Ramos (cell line): Measurements from ENCODE around the gene TXNL4B.

Experiments used
- in situ Hi-C: fragments of 300-500 bp; cut with MboI; formaldehyde crosslinking; loops from one replicate; pipeline ENCODE4 v1.14.3; 2022; ENCODE audit warnings: low sequenced_read_pairs; ENCODE audit not compliant: unreplicated experiment

TXNL4B gene

GRCh38 chr16:72093448-72094265 lies at the start of gene TXNL4B, which contains the start of gene DHX38:
Gene TXNL4B (minus strand): TSS chr16:72093620. CDS start chr16:72090749, 2,871 bp downstream.
Gene DHX38 (plus strand): TSS chr16:72093847. CDS start chr16:72096158, 2,311 bp downstream.
- in situ Hi-C loops = no loop called here

DNA sequence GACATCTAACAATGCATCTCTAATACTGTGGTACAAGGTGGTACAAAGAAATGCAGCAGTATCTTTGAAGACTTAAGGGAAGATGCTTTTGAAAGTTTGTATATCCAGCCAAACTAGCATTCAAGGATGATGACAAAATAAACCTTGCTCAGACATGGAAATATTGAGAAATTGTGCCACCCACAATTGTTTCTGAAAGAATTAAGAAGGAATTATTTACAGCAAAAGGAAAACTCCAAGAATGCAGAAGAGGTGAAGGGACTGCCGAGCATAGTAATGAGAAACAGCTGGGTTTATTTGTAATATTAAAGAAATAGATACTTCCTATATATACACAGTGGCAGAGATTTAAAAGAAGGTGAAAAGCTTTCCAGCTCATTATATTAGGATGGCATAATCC lies 49.1 kb upstream of the TXNL4B start:
- in situ Hi-C loops = no loop called here

GRCh38 chr16:72139908-72140307 lies 46.5 kb upstream of the TXNL4B start:
- in situ Hi-C loops = no loop called here

GRCh38 chr16:72138064-72138572 lies 44.7 kb upstream of the TXNL4B start:
- in situ Hi-C loops = no loop called here

- in situ Hi-C loops = no loop called here
These were observed 44.1 kb upstream of the TXNL4B start for GRCh38 chr16:72137380-72138063.

DNA sequence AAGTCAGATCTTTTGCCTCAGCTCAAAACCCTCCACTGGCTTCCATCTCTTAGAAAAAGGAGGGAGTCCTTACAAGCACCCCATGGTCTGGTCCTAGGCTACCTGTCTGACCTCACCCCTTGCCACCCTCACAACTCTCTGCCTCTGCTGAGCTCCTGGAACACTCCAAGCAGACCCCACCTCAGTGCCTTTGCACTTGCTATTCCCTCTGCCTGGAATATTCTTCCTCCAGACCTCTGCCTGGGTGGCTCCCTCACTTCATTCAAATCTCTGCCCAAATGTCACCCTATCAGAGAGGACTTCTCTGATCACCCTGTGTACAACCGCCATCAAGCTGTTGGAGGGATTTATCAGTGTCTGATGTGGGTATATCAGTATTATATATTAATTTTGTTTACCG lies 41.1 kb upstream of the TXNL4B start:
- in situ Hi-C loops = no loop called here

DNA sequence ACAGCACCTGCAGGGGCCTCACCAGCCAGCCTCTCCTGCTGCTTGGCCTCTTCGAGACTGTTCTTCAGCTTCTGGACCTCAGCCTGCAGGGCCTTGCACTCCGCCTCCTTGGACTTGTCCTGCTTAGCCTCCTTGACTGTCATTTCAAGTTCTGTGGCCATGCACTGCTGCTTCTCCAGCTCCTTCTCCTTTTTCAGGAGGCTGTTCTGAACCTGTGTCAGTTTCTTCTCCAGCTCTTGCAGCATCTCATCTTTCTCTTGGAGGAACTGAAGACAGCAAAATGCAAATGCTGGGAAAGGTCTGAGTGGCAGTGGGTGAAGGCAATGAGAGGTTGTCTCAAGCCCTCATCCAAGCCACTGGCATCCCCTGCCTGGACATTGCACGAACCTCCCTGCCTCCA lies 39.3 kb upstream of the TXNL4B start:
- in situ Hi-C loops = no loop called here

GRCh38 chr16:72131036-72131435 lies 37.6 kb upstream of the TXNL4B start:
- in situ Hi-C loops = no loop called here

DNA sequence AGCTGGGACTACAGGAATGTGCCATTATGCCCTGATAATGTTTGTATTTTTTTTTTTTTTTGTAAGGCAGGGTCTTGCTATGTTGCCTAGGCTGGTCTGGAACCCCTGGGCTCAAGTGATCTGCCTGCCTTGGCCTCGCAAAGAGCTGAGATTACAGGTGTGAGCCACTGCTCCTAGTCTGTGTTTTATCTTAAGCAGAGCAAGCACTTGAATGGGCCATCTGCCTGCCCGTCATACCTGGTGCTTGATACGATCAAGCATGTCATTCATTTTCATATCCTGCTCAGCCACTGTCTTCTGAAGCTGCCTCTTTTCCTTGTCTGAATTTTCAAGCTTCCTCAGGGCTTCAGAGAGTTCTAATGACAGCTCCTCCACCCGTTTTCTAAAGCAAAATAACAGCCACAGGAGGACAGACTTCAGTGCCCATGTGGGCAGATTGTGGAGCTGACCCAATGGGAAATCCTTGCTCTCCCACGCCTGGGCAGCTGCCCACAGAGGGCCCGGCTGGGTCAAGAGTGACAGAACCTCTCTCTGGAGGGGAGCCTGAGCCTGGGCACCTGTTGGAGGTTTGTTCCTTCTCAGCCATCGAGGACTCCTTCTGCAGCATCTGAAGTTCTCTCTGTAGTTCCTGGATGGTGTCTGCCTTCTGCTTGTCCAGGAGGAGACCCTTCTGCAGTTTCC lies 36.7 kb upstream of the TXNL4B start:
- in situ Hi-C loops = loop anchor here (10.0 kb wide), 1 partner anchor 1065 kb away; no protein-coding TSS in a partner anchor

- in situ Hi-C loops = loop anchor here (10.0 kb wide), 1 partner anchor 1066 kb away; no protein-coding TSS in a partner anchor
These were observed 35.3 kb upstream of the TXNL4B start for GRCh38 chr16:72128701-72129100.

DNA sequence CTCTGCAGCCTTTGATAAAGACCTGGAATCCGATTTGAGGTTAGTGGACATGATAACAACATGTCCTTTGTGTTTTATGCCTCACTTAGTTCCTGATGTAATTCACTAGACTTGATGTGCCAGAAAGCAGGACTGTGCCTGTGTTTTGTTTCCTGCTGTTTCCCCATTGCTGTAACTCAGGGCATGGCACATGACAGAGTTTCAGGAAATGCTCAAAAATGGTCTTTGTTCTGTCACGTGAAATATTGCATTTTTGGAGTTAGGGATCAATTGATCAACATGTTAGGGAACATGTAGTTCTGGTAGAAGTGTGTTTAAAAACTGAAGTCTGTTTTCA lies 33.0 kb upstream of the TXNL4B start:
- in situ Hi-C loops = loop anchor here (10.0 kb wide), 1 partner anchor 1068 kb away; no protein-coding TSS in a partner anchor

DNA sequence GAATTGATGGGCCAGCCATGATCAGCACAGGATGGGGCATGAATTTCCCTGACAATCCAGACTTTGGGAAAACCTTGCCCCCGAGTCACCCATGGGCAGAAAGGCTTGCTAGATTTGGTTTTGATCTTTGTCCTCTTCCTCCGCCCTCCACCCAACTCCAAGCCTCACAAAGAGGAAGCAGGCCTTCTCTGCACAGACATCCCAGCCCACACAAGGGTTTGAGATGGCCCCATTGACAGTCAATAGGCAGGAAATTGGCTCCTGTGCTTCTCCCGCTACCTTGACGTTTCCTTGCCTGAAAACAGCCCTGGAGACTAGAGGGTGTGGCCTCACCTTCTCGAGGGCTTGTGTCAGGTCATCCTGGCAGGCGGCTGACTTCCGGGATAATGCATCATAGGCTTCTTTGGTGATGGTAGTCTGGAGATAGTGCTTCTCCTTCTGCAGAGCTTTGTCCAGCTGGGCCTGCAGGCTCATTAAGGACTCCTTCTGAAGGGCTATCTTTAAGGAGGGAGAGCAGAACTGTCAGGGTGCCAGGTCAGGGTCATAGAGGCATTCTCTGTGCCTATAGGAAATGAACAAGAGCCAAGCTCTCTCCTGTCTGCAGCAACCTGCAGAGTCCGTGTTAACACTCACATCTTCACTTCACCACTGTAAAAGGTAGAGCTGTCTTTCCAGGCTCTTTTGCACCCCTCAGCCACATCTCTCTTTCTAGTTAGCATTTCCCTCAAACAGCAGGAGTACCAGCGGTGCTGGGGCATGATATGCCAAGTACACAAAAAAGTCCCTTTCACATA lies 32.4 kb upstream of the TXNL4B start:
- in situ Hi-C loops = loop anchor here (10.0 kb wide), 1 partner anchor 1069 kb away; no protein-coding TSS in a partner anchor

DNA sequence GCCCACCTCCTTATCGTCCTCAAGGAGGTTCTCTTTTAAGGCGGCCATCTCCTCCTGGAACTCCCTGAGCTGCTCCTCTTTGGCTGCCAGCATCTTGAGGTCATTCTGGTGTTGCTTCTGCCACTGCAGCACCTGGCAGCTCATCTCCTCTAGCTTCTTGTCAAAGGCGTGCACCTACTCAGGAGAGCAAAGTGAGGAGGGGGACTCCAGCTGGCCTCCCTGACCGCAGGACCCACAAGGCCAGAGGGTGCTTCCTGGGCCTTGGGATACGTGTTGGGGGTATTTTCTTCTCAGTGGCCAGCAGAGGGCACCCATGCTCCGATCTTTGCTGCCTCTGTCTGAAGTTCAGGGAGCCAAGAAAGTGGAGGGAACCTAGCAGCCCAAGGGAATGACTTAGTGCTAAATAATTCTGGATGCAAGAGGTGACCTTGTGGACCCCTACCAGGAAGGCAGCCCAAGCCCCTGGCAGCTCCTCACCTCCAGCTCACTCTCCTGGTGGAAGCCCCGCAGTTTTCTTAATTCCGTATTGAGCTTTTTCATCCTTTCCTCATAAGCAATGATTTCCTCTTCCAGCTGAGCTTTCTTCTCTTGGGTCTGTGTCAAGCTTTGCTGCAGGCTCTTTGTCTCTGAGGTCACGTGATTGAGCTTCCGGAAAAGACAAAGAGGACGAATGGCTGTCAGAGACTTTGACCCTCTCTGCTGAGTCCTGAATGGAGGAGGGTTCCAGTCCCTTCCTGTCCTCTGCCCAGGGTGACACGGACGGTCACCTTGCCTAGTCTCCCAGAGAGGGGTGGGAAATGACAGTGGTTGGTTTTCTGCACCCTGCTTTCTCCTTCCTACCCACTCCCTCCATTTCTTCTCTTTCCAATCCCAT lies 31.6 kb upstream of the TXNL4B start:
- in situ Hi-C loops = loop anchor here (10.0 kb wide), 1 partner anchor 1070 kb away; no protein-coding TSS in a partner anchor

GRCh38 chr16:72124148-72124547 lies 30.7 kb upstream of the TXNL4B start:
- in situ Hi-C loops = loop anchor here (10.0 kb wide), 1 partner anchor 1071 kb away; no protein-coding TSS in a partner anchor

- in situ Hi-C loops = loop anchor here (10.0 kb wide), 1 partner anchor 1071 kb away; no protein-coding TSS in a partner anchor
These were observed 30.0 kb upstream of the TXNL4B start for GRCh38 chr16:72123426-72123825.

DNA sequence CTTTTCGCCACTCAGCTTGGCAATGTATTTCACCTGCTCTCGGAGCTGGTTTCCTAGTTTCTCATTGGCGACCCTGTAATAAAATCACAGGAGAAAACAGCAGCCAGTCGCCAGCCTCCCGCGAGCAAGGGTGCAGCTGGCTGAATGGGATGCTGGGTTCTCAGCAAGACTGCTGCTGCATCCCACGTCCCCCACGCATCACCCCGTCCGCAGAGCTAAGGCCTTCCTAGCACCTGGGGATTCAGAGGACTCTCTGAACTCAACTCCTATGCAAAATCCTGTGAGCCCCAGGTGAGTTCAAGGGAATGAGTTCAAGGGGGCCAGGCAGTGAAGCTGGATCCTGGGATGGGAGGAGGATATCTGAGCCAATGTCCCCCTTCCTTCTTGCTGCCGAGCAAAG lies 29.5 kb upstream of the TXNL4B start:
- in situ Hi-C loops = loop anchor here (10.0 kb wide), 1 partner anchor 1072 kb away; no protein-coding TSS in a partner anchor

GRCh38 chr16:72122308-72122707 lies 28.9 kb upstream of the TXNL4B start:
- in situ Hi-C loops = loop anchor here (10.0 kb wide), 1 partner anchor 1072 kb away; no protein-coding TSS in a partner anchor

- in situ Hi-C loops = loop anchor here (10.0 kb wide), 1 partner anchor 1075 kb away; no protein-coding TSS in a partner anchor
These were observed 26.6 kb upstream of the TXNL4B start for GRCh38 chr16:72120026-72120425.

DNA sequence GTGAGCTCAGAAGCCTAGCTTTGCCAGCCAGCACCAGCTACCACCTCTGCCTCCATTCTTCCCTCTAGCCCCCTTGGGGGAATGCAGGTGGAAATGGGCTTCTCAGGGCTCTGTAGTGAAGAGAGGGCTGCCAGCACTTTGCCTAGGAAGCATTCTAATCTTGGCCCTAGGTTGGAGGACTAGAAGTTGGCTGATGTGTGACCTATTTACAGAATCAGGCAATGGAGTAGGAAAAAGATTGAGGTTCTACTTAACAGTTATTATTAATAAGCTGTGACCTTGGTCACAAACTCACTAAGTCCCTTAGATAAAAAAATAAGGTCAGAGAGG lies 20.2 kb upstream of the TXNL4B start:
- in situ Hi-C loops = no loop called here
